Muscle layer of duodenum (tissue), 2 donors: ENCODE data around the gene RNF115.
"Not testable (repeated sequence)": the region's sequence is repeated elsewhere in the genome, so short reads cannot be mapped to it uniquely, and the experiment has no call there.

Experiments
- H3K27ac ChIP-seq: one replicate; pipeline ENCODE4 v1.7.0; 2013; ENCODE audit warnings: mild to moderate bottlenecking, low read length
- H3K27me3 ChIP-seq: one replicate; pipeline ENCODE4 v1.7.0; 2013; ENCODE audit warnings: low read depth, mild to moderate bottlenecking, control low read depth, low read length
- H3K36me3 ChIP-seq, 2 donors: one replicate each; pipeline ENCODE4 v1.7.0; 2013; ENCODE audit warnings: low read length in 2 of 2, control low read depth in 1 of 2, mild to moderate bottlenecking in 1 of 2; ENCODE audit not compliant: insufficient read depth in 2 of 2, control insufficient read depth in 1 of 2
- H3K4me1 ChIP-seq, 2 donors: one replicate each; pipeline ENCODE4 v1.7.0; 2013; ENCODE audit warnings: low read length in 2 of 2, mild to moderate bottlenecking in 2 of 2, control low read depth in 1 of 2, moderate library complexity in 1 of 2; ENCODE audit not compliant: insufficient read depth in 2 of 2, control insufficient read depth in 1 of 2
- H3K4me3 ChIP-seq, 2 donors: one replicate each; pipeline ENCODE4 v1.7.0; 2013; ENCODE audit warnings: low read length in 2 of 2, low read depth in 1 of 2, mild to moderate bottlenecking in 1 of 2
- H3K9me3 ChIP-seq, 2 donors: one replicate each; pipeline ENCODE4 v1.7.0; 2013; ENCODE audit warnings: low read length in 2 of 2, control low read depth in 1 of 2, mild to moderate bottlenecking in 1 of 2; ENCODE audit not compliant: control insufficient read depth in 1 of 2
- donor health status: healthy.

The RNF115 gene

DNA sequence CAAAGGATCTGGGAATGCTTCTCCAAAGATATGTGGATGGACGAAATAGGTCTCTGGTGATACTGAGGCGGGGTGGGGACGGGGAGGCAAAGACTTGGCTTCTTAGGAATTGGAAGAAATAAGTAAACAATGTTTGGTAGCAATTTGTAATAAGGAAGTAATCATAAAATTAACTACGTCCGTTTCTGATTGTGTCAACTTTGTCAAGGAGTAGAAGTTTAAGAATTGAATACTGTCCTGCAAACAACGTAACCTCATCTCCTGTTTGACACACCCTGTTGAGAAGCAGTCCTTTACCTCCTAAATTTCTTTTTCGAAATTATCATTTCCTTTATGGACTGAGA lies 576 bp upstream of the RNF115 start:
- Histone ChIP-seq H3K27ac (peak overlapping the region; percentile 94), H3K36me3 (peaks cover 30 to 35% of the 10 kb centered on the region in 2 donors)

GRCh38 chr1:145822779-145823331 lies 1.0 kb downstream of the RNF115 start:
- not testable (repeated sequence) for H3K9me3 ChIP-seq, H3K27ac ChIP-seq, H3K4me3 ChIP-seq, H3K27me3 ChIP-seq
- peaks cover 0 to 11% of the 10 kb centered on the region in 2 donors for H3K4me1 ChIP-seq
- H3K36me3 ChIP-seq = peaks cover 15 to 21% of the 10 kb centered on the region in 2 donors

More for the DNA sequence above, 576 bp upstream of the RNF115 start:
- Histone ChIP-seq H3K4me3 (peak overlapping the region; percentile 84 to 98), H3K4me1 (peaks cover 0 to 11% of the 10 kb centered on the region in 2 donors), H3K27me3 (no peaks in the 10 kb centered on the region), H3K9me3 (no peaks in the 10 kb centered on the region)

DNA sequence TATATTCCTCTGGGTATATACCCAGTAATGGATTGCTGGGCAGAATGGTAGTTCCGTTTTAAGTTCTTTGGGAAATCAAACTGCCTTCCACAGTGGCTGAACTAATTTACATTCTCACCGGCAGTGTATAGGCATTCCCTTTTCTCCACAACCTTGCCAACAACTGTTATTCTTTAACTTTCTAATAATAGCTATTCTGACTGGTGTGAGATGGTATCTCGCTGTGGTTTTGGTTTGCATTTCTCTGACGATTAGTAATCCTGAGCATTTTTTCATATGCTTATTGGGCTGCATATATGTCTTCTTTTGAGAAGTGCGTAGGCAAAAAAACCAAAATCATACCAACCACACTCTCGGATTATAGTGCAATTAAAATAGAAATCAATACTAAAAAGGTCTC lies 5.8 kb downstream of the RNF115 start:
- not testable (repeated sequence) for H3K27ac ChIP-seq, H3K4me3 ChIP-seq, H3K27me3 ChIP-seq, H3K36me3 ChIP-seq, H3K9me3 ChIP-seq, H3K4me1 ChIP-seq

GRCh38 chr1:145812977-145813810 lies 10.7 kb downstream of the RNF115 start:
- H3K4me3 ChIP-seq, H3K4me1 ChIP-seq, H3K27ac ChIP-seq, H3K9me3 ChIP-seq, H3K36me3 ChIP-seq, H3K27me3 ChIP-seq: not testable (repeated sequence)

DNA sequence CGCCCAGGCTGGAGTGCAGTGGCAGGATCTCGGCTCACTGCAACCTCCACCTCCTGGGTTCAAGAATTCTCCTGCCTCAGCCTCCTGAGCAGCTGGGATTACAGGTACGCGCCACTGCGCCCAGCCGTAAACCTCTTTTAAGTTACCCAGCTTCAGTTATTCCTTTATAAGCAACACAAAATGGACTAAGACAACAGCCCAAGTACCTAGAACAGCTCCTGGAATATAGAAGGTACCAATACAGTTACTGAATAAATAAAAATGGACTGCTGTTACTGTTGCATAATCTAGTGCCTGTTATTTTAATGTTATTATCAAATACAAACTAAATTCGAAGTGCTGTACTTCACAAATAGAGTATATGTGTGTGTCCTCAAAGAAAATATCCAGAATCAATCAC lies 17.1 kb downstream of the RNF115 start:
- H3K27ac ChIP-seq = no peak overlapping the region
- H3K4me1 ChIP-seq = peaks cover 0 to 21% of the 10 kb centered on the region in 2 donors

DNA sequence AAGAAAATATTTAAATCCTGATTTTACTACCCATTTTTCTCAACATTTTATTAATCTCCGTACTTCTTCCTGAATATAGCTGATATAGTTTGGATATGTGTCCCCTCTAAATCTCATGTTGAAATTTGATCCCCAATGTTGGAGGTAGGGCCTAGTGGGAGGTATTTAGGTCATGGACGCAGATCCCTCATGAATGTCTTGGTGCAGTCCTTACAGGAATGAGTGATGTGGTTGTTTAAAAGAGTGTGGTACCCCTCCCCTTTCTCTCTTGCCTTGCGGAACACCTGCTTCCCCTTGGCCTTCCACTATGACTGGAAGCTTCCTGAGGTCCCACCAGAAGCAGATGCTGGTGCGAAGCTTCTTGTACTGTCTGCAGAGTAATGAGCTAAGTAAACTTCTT lies 17.5 kb downstream of the RNF115 start:
- Histone ChIP-seq H3K36me3 (no peaks in the 10 kb centered on the region), H3K9me3 (no peaks in the 10 kb centered on the region), H3K4me1 (peaks cover 0 to 21% of the 10 kb centered on the region in 2 donors), H3K27ac (no peak overlapping the region), H3K27me3 (no peaks in the 10 kb centered on the region), H3K4me3 (no peak overlapping the region)

More for the DNA sequence above, 17.1 kb downstream of the RNF115 start:
- Histone ChIP-seq H3K9me3 (no peaks in the 10 kb centered on the region), H3K27me3 (no peaks in the 10 kb centered on the region), H3K36me3 (no peaks in the 10 kb centered on the region), H3K4me3 (no peak overlapping the region)

- H3K9me3 ChIP-seq = no peaks in the 10 kb centered on the region
- no peaks in the 10 kb centered on the region for H3K36me3 ChIP-seq
- no peaks in the 10 kb centered on the region for H3K27me3 ChIP-seq
- no peak overlapping the region for H3K27ac ChIP-seq
- peaks cover 0 to 21% of the 10 kb centered on the region in 2 donors for H3K4me1 ChIP-seq
- no peak overlapping the region for H3K4me3 ChIP-seq
Observed at GRCh38 chr1:145805057-145805456, 18.8 kb downstream of the RNF115 start.

- H3K4me1 ChIP-seq = peaks cover 0 to 21% of the 10 kb centered on the region in 2 donors
- no peak overlapping the region for H3K4me3 ChIP-seq
- no peaks in the 10 kb centered on the region for H3K27me3 ChIP-seq
- no peaks in the 10 kb centered on the region for H3K9me3 ChIP-seq
- no peaks in the 10 kb centered on the region for H3K36me3 ChIP-seq
- H3K27ac ChIP-seq = no peak overlapping the region
Observed at GRCh38 chr1:145804235-145805045, 19.5 kb downstream of the RNF115 start.

GRCh38 chr1:145799806-145800205 lies 24.1 kb downstream of the RNF115 start:
- no peak overlapping the region for H3K4me3 ChIP-seq
- peaks cover 5 to 7% of the 10 kb centered on the region in 2 donors for H3K9me3 ChIP-seq
- H3K27me3 ChIP-seq = no peaks in the 10 kb centered on the region
- peaks cover 0 to 9% of the 10 kb centered on the region in 2 donors for H3K4me1 ChIP-seq
- no peak overlapping the region for H3K27ac ChIP-seq
- H3K36me3 ChIP-seq = no peaks in the 10 kb centered on the region

GRCh38 chr1:145796753-145797152 lies 27.1 kb downstream of the RNF115 start:
- H3K27me3 ChIP-seq = no peaks in the 10 kb centered on the region
- H3K9me3 ChIP-seq = peaks cover 5 to 7% of the 10 kb centered on the region in 2 donors
- H3K4me1 ChIP-seq = no peaks in the 10 kb centered on the region
- H3K27ac ChIP-seq = no peak overlapping the region
- H3K36me3 ChIP-seq = peaks cover 0 to 5% of the 10 kb centered on the region in 2 donors
- H3K4me3 ChIP-seq = no peak overlapping the region

DNA sequence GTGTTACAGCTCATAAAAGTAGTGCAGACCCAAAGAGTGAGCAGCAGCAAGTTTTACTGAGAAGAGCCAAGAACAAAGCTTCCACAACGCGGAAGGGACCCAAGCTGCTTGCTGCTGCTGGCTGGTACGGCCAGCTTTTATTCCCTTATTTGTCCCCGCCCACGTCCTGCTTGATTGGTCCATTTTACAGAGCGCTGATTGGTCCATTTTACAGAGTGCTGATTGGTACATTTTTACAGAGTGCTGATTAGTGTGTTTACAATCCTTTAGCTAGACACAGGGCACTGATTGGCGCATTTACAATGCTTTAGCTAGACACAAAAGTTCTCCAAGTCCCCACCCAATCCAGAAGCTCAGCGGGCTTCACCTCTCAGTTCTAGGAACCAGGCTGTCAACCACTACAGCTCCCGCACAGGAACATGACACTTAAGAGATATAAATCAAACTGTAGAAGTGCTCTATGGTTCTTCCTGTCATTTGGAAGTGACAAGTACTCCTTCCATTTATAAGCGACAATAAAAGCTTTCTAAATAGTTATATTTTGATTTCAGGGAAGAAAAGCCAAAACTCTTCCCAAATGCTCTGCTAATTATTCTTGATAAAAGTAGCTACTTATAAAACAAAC lies 28.5 kb downstream of the RNF115 start:
- no peaks in the 10 kb centered on the region for H3K4me1 ChIP-seq
- no peaks in the 10 kb centered on the region for H3K27me3 ChIP-seq
- no peak overlapping the region for H3K4me3 ChIP-seq
- H3K36me3 ChIP-seq = peaks cover 0 to 5% of the 10 kb centered on the region in 2 donors
- H3K9me3 ChIP-seq = peaks cover 5 to 7% of the 10 kb centered on the region in 2 donors
- no peak overlapping the region for H3K27ac ChIP-seq
